ENCODE data around the gene SMYD3.

SMYD3 gene

DNA sequence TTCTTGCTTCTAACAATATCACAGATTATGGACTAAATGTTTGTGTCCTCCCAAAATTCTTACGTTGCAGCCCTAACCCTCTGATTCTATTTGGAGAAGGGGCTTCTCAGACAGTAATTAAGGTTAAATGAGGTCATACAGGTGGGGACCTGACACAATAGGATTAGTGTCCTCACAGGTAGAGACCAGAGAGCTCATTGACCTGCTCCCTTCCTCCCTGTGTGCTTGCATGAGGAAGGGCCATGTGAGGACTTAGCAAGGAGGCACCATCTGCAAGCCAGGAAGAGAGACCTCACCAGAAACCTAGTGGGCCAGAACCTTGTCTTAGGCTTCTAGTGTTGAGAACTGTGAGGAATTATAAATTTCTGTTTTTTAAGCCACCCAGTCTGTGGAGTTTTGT lies 322.6 kb downstream of the SMYD3 start:
- H3K4me2 ChIP-seq (ENCODE audit: low read depth, low read length, poor library complexity, severe bottlenecking) = no peak overlapping the region
- no peaks in the 10 kb centered on the region for H3K79me2 ChIP-seq (ENCODE audit: insufficient read depth, low read length)
- no peak overlapping the region for H3K9ac ChIP-seq (ENCODE audit: low read length)

DNA sequence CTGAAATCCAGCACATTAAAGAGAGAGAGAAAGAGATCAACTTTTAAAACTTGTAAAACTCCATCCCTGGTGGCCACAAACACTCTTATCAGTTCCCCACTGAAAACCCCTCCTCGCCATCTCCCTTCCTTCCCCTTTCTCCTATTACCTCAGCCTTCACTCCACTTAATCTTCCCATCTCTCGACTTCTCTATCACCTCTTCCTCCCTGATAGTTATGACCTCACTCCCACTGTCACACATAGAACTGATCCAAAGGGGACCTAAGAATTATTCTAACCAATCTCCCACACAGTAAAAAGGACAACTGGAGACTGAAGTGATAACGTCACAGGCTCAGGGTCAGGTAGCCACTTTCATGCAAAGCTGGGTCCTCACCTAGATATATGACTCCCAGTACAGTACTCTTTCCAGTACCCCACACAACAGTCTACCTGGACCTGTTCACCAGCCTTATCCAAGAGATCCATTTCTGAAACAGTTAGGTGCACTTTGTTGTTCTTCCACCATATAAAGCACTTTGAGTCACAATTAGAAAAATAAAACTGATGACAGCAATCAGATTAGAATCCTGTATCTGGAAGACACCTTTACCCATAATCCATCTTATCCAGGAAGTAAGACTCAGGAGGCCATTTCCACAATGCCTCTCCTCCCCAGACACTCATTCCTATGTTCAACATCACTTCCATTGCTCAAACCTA lies 324.8 kb downstream of the SMYD3 start:
- H3F3A ChIP-seq (ENCODE audit: insufficient read depth) = no peaks in the 10 kb centered on the region
- no peak overlapping the region for H3K9ac ChIP-seq (ENCODE audit: low read length)
- no peaks in the 10 kb centered on the region for H3K36me3 ChIP-seq (ENCODE audit: low read length)
- no peaks in the 10 kb centered on the region for H3K9me3 ChIP-seq (ENCODE audit: insufficient read depth, low read length)
- no peak overlapping the region for H3K4me3 ChIP-seq (ENCODE audit: insufficient read depth, low read length, poor library complexity, severe bottlenecking)
- no peak overlapping the region for H3K27ac ChIP-seq (ENCODE audit: low read depth, low read length)
- no peaks in the 10 kb centered on the region for H3K79me2 ChIP-seq (ENCODE audit: insufficient read depth, low read length)
- no peak overlapping the region for H2AFZ ChIP-seq (ENCODE audit: low read depth, low read length, severe bottlenecking)
- no peaks in the 10 kb centered on the region for H3K27me3 ChIP-seq (ENCODE audit: low read length)
- no peak for TF ChIP-seq EZH2phosphoT487 (conservative IDR thresholded peaks at IDR 0.05; ENCODE audit: low read length)
- TF ChIP-seq, protein P1, sequence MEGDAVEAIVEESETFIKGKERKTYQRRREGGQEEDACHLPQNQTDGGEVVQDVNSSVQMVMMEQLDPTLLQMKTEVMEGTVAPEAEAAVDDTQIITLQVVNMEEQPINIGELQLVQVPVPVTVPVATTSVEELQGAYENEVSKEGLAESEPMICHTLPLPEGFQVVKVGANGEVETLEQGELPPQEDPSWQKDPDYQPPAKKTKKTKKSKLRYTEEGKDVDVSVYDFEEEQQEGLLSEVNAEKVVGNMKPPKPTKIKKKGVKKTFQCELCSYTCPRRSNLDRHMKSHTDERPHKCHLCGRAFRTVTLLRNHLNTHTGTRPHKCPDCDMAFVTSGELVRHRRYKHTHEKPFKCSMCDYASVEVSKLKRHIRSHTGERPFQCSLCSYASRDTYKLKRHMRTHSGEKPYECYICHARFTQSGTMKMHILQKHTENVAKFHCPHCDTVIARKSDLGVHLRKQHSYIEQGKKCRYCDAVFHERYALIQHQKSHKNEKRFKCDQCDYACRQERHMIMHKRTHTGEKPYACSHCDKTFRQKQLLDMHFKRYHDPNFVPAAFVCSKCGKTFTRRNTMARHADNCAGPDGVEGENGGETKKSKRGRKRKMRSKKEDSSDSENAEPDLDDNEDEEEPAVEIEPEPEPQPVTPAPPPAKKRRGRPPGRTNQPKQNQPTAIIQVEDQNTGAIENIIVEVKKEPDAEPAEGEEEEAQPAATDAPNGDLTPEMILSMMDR (IDR thresholded peaks at IDR 0.05; ENCODE audit: insufficient read depth, low read length, poor library complexity, severe bottlenecking) = no peak
- H3K4me2 ChIP-seq (ENCODE audit: low read depth, low read length, poor library complexity, severe bottlenecking) = no peak overlapping the region
- no peaks in the 10 kb centered on the region for H4K20me1 ChIP-seq (ENCODE audit: low read depth, low read length)
- H3K9me2 ChIP-seq (replicated peaks; ENCODE audit: insufficient read depth, low read length) = no peaks in the 10 kb centered on the region

More for the DNA sequence above, 322.6 kb downstream of the SMYD3 start:
- TF ChIP-seq, protein P1 (IDR thresholded peaks at IDR 0.05; ENCODE audit: insufficient read depth, low read length, poor library complexity, severe bottlenecking) = no peak
- no peak for TF ChIP-seq EZH2phosphoT487 (conservative IDR thresholded peaks at IDR 0.05; ENCODE audit: low read length)
- Histone ChIP-seq H3K27ac (ENCODE audit: low read depth, low read length) (no peak overlapping the region), H3K27me3 (ENCODE audit: low read length) (no peaks in the 10 kb centered on the region), H3K36me3 (ENCODE audit: low read length) (no peaks in the 10 kb centered on the region), H4K20me1 (ENCODE audit: low read depth, low read length) (no peaks in the 10 kb centered on the region), H3K4me3 (ENCODE audit: insufficient read depth, low read length, poor library complexity, severe bottlenecking) (no peak overlapping the region), H2AFZ (ENCODE audit: low read depth, low read length, severe bottlenecking) (no peak overlapping the region), H3K9me2 (replicated peaks; ENCODE audit: insufficient read depth, low read length) (no peaks in the 10 kb centered on the region), H3K9me3 (ENCODE audit: insufficient read depth, low read length) (no peaks in the 10 kb centered on the region), H3F3A (ENCODE audit: insufficient read depth) (no peaks in the 10 kb centered on the region)

DNA sequence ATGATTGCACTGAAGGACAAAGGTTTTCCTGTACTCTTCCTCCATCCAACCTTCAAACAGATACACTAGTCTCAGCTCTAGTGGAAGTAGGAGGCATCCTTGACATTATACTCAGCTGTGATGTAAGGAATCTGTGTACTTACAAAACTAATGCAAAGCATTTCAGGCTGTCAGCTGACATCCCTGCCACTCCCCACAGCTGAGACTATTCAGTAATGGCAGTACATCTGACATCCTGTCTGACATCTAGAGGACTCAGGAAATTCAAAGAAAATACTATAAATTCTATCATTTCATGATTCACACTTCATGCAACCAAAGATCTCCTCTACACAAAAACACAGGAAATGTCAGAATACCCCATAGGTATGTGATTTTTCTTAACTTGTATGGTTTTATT lies 325.8 kb downstream of the SMYD3 start:
- no peak overlapping the region for H3K27ac ChIP-seq (ENCODE audit: low read depth, low read length)
- no peak for TF ChIP-seq EZH2phosphoT487 (conservative IDR thresholded peaks at IDR 0.05; ENCODE audit: low read length)
- TF ChIP-seq, protein P1 (IDR thresholded peaks at IDR 0.05; ENCODE audit: insufficient read depth, low read length, poor library complexity, severe bottlenecking) = no peak
- no peak overlapping the region for H2AFZ ChIP-seq (ENCODE audit: low read depth, low read length, severe bottlenecking)
- H3K9ac ChIP-seq (ENCODE audit: low read length) = no peak overlapping the region
- H3K79me2 ChIP-seq (ENCODE audit: insufficient read depth, low read length) = no peaks in the 10 kb centered on the region
- H3K27me3 ChIP-seq (ENCODE audit: low read length) = no peaks in the 10 kb centered on the region
- no peak overlapping the region for H3K4me3 ChIP-seq (ENCODE audit: insufficient read depth, low read length, poor library complexity, severe bottlenecking)
- no peaks in the 10 kb centered on the region for H3K36me3 ChIP-seq (ENCODE audit: low read length)
- no peaks in the 10 kb centered on the region for H3K9me2 ChIP-seq (replicated peaks; ENCODE audit: insufficient read depth, low read length)
- no peaks in the 10 kb centered on the region for H3K9me3 ChIP-seq (ENCODE audit: insufficient read depth, low read length)
- H3F3A ChIP-seq (ENCODE audit: insufficient read depth) = no peaks in the 10 kb centered on the region
- H4K20me1 ChIP-seq (ENCODE audit: low read depth, low read length) = no peaks in the 10 kb centered on the region
- no peak overlapping the region for H3K4me2 ChIP-seq (ENCODE audit: low read depth, low read length, poor library complexity, severe bottlenecking)
